Left ventricle myocardium inferior (tissue), 1 donor: ENCODE results near the gene MTREX. TPM values are rescaled to one million over a fixed set of nuclear protein-coding genes. Genes with fewer than 3 reads are reported as not detected.
A peak's percentile ranks its signal among the peaks of the same experiment; 100 is the strongest.

ENCODE experiments used
- DNase-seq: peaks from one replicate; pipeline ENCODE4 v3.0.0-alpha.2; 2020
- H3K27ac ChIP-seq: fragments of 200-600 bp; replicated peaks from 2 replicates; pipeline ENCODE4 v1.8.0; 2021
- H3K27me3 ChIP-seq: fragments of 200-600 bp; 2 replicates; pipeline ENCODE4 v1.8.0; 2021; ENCODE audit warnings: low read depth
- H3K36me3 ChIP-seq: fragments of 200-600 bp; 2 replicates; pipeline ENCODE4 v1.8.0; 2021
- H3K4me1 ChIP-seq: fragments of 200-600 bp; 2 replicates; pipeline ENCODE4 v1.8.0; 2021
- H3K4me3 ChIP-seq: fragments of 200-600 bp; 2 replicates; pipeline ENCODE4 v1.8.0; 2021; ENCODE audit warnings: mild to moderate bottlenecking, moderate library complexity
- H3K9me3 ChIP-seq: fragments of 200-600 bp; replicated peaks from 2 replicates; pipeline ENCODE4 v1.8.0; 2021
- intact Hi-C: fragments of 100-400 bp; cut with micrococcal nuclease; formaldehyde crosslinking; loops from one replicate; pipeline ENCODE4 v1.11.0; 2022
- total RNA-seq: library from RNA; stranded (reverse); fragmentation: NEBNext Ultra II Directional; extraction: Animal tissue kit (Norgen Biotek cat#: 25700); gene quantifications from one replicate; pipeline ENCODE4 v1.2.1, GENCODE V29; 2021
- TF ChIP-seq, protein P1 (sequence below): fragments of 200-600 bp; IDR thresholded peaks from 2 replicates; pipeline ENCODE4 v1.8.0; 2021; ENCODE audit warnings: antibody characterized with exemption, mild to moderate bottlenecking, borderline replicate concordance
- donor health status: DM: no; HTN: yes; CAD: no; lungs with severe emphysema.

MTREX gene
- total RNA-seq, 1 donor from 2014 or later: 62.5 TPM

DNA sequence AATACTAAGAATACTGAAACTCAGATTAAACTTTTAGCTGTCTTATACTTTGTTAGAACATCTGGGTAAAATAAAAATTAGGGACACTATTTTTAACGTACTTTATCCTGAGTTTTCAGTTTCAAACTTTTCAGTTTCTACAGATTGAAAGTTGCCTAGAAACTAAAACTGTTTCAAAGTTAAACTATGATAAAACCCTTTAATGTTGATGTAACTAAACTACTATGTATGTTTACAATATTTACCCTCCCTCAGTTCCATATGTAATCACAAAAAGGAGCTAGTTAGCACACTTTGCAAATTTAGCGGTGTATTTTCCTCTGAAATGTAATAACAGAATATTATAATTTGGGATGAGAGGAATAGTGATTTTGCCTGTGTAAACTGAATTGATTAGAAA lies 105.9 kb downstream of the MTREX start:
- intact Hi-C loops: no loop called here

GRCh38 chr5:55415071-55415470 lies 107.3 kb downstream of the MTREX start:
- Histone ChIP-seq H3K36me3 (peaks cover 33% of the 10 kb centered on the region), H3K27ac (no peak overlapping the region), H3K4me3 (no peak overlapping the region), H3K4me1 (peaks cover 35% of the 10 kb centered on the region), H3K27me3 (no peaks in the 10 kb centered on the region), H3K9me3 (no peaks in the 10 kb centered on the region)
- TF ChIP-seq, protein P1, sequence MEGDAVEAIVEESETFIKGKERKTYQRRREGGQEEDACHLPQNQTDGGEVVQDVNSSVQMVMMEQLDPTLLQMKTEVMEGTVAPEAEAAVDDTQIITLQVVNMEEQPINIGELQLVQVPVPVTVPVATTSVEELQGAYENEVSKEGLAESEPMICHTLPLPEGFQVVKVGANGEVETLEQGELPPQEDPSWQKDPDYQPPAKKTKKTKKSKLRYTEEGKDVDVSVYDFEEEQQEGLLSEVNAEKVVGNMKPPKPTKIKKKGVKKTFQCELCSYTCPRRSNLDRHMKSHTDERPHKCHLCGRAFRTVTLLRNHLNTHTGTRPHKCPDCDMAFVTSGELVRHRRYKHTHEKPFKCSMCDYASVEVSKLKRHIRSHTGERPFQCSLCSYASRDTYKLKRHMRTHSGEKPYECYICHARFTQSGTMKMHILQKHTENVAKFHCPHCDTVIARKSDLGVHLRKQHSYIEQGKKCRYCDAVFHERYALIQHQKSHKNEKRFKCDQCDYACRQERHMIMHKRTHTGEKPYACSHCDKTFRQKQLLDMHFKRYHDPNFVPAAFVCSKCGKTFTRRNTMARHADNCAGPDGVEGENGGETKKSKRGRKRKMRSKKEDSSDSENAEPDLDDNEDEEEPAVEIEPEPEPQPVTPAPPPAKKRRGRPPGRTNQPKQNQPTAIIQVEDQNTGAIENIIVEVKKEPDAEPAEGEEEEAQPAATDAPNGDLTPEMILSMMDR: no peak
- DNase-seq: no peak
- intact Hi-C loops: no loop called here

More for the DNA sequence above, 105.9 kb downstream of the MTREX start:
- DNase-seq: no peak
- peaks cover 35% of the 10 kb centered on the region for H3K36me3 ChIP-seq
- no peak overlapping the region for H3K27ac ChIP-seq
- no peaks in the 10 kb centered on the region for H3K9me3 ChIP-seq
- H3K4me3 ChIP-seq: no peak overlapping the region
- TF ChIP-seq, protein P1: no peak
- H3K4me1 ChIP-seq: peaks cover 20% of the 10 kb centered on the region
- no peaks in the 10 kb centered on the region for H3K27me3 ChIP-seq

- H3K9me3 ChIP-seq: no peaks in the 10 kb centered on the region
- peaks cover 47% of the 10 kb centered on the region for H3K4me1 ChIP-seq
- no peak overlapping the region for H3K4me3 ChIP-seq
- TF ChIP-seq, protein P1: no peak
- H3K27me3 ChIP-seq: no peaks in the 10 kb centered on the region
- no peak for DNase-seq
- intact Hi-C loops: no loop called here
- H3K36me3 ChIP-seq: peaks cover 34% of the 10 kb centered on the region
- H3K27ac ChIP-seq: no peak overlapping the region
These were observed 108.5 kb downstream of the MTREX start for GRCh38 chr5:55416306-55416705.

- Histone ChIP-seq H3K27me3 (no peaks in the 10 kb centered on the region), H3K9me3 (no peaks in the 10 kb centered on the region), H3K36me3 (peaks cover 45% of the 10 kb centered on the region), H3K4me3 (no peak overlapping the region), H3K27ac (peak overlapping the region; percentile 11), H3K4me1 (peaks cover 67% of the 10 kb centered on the region)
- intact Hi-C loops: no loop called here
- TF ChIP-seq, protein P1: no peak
- no peak for DNase-seq
These were observed 111.5 kb downstream of the MTREX start for GRCh38 chr5:55418994-55419968.

- Histone ChIP-seq H3K4me3 (no peak overlapping the region), H3K9me3 (no peaks in the 10 kb centered on the region), H3K36me3 (peaks cover 58% of the 10 kb centered on the region), H3K27ac (peak overlapping the region; percentile 46), H3K4me1 (peaks cover 56% of the 10 kb centered on the region), H3K27me3 (no peaks in the 10 kb centered on the region)
- no peak for DNase-seq
- TF ChIP-seq, protein P1: no peak
- intact Hi-C loops: no loop called here
These were observed 113.3 kb downstream of the MTREX start for GRCh38 chr5:55421074-55421529.
